ENCODE measurements around the gene MAPK14.
"Not testable (repeated sequence)": the region's sequence is repeated elsewhere in the genome, so short reads cannot be mapped to it uniquely, and the experiment has no call there.

MAPK14 gene

DNA sequence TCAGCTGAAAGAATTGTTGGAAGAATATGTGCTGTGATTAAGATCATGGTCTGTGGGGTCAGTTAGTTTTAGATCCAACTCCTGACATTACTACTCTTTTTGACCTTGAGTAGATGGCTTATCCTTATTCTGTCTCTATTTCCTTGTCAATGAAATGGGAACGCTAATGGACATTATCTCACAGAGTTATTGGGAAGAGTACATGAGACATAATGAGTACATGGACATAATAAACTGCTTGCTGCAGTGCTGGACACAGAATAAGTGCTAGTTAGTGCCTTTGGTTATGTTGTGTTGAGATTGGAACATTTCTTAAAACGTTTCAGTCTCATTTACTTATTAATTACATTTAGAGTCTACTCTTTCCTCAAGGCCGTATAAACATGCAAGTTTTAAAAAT is 42.6 kb downstream of the MAPK14 start:
- no peak for DNase-seq

- no peak for DNase-seq
These were observed 43.7 kb downstream of the MAPK14 start for GRCh38 chr6:36071281-36071680.

DNA sequence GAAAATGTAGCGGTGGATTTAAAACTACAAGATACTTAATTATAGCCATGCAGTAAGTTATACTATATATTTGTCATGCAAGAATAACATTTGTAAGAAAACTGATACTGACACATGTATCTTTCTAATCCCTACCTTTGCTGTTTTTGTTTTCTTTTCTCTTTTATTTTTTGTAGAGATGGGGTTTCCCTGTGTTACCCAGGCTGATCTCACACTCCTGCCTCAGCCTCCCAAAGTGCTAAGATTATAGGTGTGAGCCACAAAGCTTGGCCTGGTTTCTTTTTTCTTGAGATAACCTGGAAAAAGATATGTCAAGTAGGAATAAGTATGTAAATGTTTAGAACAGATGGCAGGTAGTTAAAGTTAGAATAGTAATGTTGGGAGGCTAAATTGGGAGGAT is 44.1 kb downstream of the MAPK14 start:
- no peak for DNase-seq

- DNase-seq, result no peak
These were observed 45.1 kb downstream of the MAPK14 start for GRCh38 chr6:36072681-36073080.

- DNase-seq, result no peak
These were observed 46.0 kb downstream of the MAPK14 start for GRCh38 chr6:36073587-36073986.

- no peak for DNase-seq
These were observed 48.0 kb downstream of the MAPK14 start for GRCh38 chr6:36075656-36076055.

DNA sequence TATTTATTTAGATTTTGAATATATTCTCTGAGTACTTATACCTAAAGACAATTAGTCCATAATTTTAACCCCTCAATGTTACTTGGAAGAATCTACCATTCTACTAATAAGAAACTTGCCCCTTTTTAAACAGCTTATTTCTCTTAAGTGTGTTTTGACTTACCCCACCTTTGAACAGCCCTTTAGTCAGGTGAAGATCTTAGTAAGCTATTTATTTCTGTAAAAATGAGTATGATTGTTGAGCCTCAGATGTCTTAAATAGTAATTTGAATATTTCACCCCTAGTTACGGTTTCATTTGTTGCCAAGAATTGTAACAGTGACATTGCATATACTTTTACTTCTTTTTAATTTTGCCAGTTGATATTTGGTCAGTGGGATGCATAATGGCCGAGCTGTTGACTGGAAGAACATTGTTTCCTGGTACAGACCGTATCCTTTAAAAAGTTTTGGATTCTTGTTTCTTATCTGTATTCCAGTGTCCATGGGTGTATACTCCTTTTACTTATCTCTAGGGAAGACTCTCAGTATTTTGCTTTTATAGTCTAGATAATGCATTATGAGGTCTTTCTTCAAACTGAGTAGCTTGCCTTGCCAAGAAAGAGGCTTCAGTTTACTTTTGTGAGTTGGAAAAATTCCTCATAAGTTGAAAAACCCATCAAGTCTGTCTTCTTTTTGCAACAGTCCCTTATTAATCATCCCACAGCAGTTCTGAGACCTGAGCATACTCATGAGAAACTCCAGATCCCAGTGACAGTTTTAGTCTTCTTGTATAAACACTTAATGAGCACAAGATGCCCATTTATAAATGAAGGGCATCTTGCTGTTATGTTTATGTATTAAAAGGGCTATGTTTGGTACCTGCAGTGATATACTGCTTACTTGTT is 48.8 kb downstream of the MAPK14 start:
- no peak for DNase-seq

DNA sequence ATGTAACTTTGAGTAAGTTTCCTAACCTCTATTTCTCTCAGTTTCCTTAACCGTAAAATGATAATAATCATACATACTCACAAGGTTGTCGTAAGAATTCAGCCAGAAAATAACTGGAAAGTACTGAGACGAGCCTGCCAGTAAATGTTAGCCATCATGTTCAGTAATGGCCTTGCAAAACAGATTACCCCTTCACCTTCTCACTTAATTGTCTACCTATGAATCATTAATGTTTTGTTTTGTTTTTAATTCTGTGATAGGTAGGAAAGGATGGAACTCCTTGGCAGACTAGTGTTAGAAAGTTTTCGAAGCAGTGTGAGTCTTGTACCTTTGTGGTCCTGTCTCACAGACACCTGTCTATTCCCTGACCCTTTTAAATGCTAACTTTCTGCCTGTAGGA is 50.6 kb downstream of the MAPK14 start:
- DNase-seq, result no peak

DNA sequence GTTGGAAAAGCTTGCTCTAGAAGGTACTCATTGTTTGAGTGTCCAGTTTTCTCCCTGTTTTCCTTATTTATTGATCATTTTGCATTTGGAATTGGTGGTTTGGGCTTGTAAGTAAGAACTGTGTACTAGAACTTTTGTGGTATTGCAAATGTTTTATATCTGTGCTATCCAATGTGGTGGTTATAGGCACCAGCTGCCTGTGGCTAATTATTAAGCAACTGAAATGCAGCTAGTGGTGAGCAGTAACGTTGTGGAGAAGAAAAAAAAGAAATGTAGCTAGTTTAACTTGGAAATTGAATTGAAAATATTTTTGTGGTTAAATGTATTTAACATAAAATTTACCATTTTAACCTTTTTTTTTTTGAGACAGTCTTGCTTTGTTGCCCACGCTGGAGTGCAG is 52.0 kb downstream of the MAPK14 start:
- DNase-seq, result no peak

- no peak for DNase-seq
These were observed 54.7 kb downstream of the MAPK14 start for GRCh38 chr6:36082318-36082717.

- DNase-seq, result no peak
These were observed 55.8 kb downstream of the MAPK14 start for GRCh38 chr6:36083446-36083845.

DNA sequence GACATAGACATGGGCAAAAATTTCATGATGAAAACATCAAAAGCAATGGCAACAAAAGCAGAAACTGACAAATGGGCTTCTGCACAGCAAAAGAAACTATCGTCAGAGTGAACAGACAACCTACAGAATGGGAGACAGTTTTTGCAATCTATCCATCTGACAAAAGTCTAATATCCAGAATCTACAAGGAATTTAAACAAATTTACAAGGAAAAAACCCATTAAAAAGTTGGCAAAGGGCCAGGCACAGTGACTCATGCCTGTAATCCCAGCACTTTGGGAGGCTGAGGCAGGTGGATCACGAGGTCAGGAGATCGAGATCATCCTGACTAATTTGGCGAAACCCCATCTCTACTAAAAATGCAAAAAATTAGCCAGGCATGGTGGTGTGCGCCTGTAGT is 60.6 kb downstream of the MAPK14 start:
- not testable (repeated sequence) for DNase-seq

GRCh38 chr6:36089048-36089447 is 61.4 kb downstream of the MAPK14 start:
- DNase-seq, result no peak

GRCh38 chr6:36094238-36094637 is 66.6 kb downstream of the MAPK14 start:
- DNase-seq, result no peak

- DNase-seq, result peak; percentile 78
These were observed 67.3 kb downstream of the MAPK14 start for GRCh38 chr6:36094753-36095496.

DNA sequence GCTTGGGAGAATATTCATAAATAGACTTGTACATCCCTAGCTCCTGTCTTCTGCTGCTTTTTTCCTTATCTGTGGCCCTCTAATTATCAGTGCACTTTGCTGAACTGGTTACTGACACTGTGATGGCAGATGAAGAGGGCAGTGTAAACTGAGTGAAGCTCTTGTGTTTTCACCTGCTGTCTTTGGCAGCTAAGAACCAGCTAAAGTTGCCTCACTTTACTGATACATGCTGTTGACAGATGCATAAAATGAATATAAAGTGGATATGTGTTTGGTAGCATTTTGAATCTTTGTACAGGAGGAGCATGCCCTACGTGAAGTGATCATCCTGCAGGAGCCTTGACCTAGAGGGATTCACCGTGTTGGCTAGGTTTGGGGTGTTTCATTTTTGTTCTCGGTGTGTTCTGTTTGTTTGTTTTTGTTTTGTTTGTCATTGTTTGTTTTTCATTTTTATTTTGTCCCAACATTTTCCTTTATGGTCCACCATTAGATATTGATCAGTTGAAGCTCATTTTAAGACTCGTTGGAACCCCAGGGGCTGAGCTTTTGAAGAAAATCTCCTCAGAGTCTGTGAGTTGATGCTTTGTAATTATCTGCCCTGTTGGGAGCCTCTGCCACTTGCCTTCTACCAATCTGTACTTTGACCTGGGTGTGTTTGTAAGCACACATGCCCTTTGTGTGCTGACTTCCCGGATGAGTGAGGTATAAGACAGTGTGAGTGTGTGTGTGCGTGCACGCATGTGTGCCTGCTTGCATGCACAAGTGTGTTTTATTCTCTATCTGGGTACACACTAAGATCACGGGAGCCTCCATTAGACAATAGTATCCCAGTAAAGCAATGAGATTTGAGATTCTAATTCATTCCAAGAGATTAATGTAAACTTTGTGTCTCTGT is 68.1 kb downstream of the MAPK14 start:
- DNase-seq, result no peak

- no peak for DNase-seq
These were observed 70.8 kb downstream of the MAPK14 start for GRCh38 chr6:36098253-36098919.

DNA sequence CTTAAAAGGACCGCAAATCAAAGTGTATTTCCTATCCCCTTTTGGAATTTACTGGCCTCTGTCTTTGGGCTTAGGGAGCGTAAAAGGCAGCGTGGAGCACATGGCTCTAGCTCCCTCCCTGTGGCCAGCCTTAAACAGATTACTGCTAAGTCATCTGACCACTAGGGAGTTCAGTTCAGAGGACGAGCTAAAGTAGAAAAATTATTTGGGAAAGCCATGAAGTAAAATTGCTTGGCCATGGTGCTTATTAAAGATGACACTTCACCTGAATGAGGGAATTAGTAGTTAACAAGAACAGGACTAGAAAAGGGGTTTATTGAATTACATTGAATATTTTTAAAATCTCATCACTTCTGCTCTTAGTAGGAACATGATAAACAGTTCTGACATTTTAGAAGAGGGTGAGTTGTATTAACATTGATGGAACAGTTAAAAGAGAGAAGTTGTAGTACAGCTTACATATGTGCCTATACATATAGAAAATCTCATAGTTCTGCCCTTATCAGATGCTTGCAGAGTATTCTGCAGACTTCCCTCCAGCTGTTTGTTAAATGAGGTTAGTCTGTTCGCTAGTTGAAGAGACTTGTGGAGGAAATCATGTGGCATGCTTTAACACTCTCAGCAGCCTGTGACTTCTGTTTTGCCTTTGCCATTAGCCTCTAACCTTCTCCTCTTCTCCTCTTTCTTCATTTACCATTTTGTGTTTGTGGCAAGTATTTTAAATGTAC is 71.5 kb downstream of the MAPK14 start:
- DNase-seq, result no peak

DNA sequence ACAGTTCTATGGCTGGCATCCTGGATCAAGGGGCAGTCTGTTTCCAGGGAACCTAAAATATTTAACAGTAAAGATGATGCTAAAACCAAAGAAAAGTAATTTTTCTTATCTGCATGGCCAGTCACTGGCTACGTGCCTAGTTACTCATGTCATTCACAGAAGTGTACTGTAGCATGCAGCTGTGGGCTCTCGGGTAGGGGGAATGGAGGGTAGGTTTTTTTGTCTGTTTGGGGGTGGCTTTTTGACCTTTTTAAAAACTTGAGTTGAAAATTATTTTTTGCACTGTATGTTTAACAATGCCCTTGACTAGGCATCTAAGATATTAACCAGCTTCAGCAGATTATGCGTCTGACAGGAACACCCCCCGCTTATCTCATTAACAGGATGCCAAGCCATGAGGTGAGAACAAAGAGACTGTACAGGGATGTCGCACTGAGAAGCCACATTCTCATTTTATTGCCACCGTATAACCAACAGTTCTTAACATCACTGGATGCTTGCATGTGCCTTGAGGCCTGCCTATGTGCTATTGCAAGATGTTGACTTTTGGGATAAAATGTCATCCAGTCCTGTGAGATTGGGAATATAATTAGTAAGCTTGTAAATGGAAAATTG is 72.4 kb downstream of the MAPK14 start:
- DNase-seq, result no peak

GRCh38 chr6:36101691-36102090 is 74.1 kb downstream of the MAPK14 start:
- no peak for DNase-seq

DNA sequence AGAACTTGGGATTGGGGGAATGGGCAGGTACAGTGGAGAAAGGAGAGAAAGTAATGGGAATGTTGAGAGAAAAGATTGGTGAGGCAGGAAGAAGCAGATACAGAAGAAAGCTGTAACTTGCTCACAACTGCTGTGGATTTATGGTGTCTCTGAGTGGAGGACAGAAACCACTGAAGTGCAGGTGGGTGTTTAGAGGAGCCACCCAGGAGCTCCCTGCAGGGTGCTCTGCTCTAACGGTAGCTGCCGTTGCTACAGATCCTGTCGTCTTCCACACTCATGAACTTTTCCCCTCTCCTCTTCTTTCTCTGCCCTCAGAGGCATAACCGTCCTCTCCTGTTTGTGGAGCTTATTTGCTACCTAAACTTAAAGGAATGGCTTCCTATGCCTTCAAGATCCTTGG is 75.2 kb downstream of the MAPK14 start:
- no peak for DNase-seq
